Activated CD8-positive, alpha-beta memory T cell treated with anti-CD3 and anti-CD28 coated beads, Interleukin-2, amount 10 ng/mL, durations not matched to agents 7 days and 5 days (primary cell): ENCODE results near the gene RAD51B. TPM values are rescaled to one million over a fixed set of nuclear protein-coding genes. Genes with fewer than 3 reads are reported as not detected.

ENCODE experiments used
- ATAC-seq: fragments of 150-1000 bp; cut with Tn5 transposase; one replicate; pipeline ENCODE4 v1.10.0; 2021; ENCODE audit warnings: moderate library complexity
- CTCF ChIA-PET: fragments of 350-600 bp; sonication (Branson Sonifier 250); formaldehyde crosslinking; loops from one replicate; lab custom pipeline; 2021; ENCODE audit warnings: antibody characterized with exemption; lab: Charles Lee
- DNase-seq: peaks from one replicate; pipeline ENCODE4 v3.0.0-alpha.2; 2020
- H3K27ac Mint-ChIP-seq: one replicate; pipeline ENCODE4 v1.8.0; 2021; ENCODE audit warnings: mild to moderate bottlenecking, mixed read lengths
- H3K27me3 Mint-ChIP-seq: one replicate; pipeline ENCODE4 v1.8.0; 2021; ENCODE audit warnings: mixed read lengths
- H3K36me3 Mint-ChIP-seq: one replicate; pipeline ENCODE4 v1.8.0; 2021; ENCODE audit warnings: mild to moderate bottlenecking, mixed read lengths
- H3K4me1 Mint-ChIP-seq: one replicate; pipeline ENCODE4 v1.8.0; 2021; ENCODE audit warnings: mixed read lengths
- H3K4me3 Mint-ChIP-seq: one replicate; pipeline ENCODE4 v1.8.0; 2021; ENCODE audit warnings: mild to moderate bottlenecking, moderate library complexity, mixed read lengths
- H3K9me3 Mint-ChIP-seq: one replicate; pipeline ENCODE4 v1.8.0; 2022; ENCODE audit warnings: low read depth, mixed read lengths
- total RNA-seq, 2 experiments: library from RNA; stranded (reverse); gene quantifications; one replicate each; pipeline ENCODE4 v1.2.3, GENCODE V29; 2021

RAD51B gene
- total RNA-seq, 2 experiments from 2014 or later = 35.3 to 55.5 TPM

- Mint-ChIP-seq H3K4me1 (peaks cover 4% of the 10 kb centered on the region), H3K27me3 (no peaks in the 10 kb centered on the region), H3K4me3 (no peak overlapping the region), H3K9me3 (no peaks in the 10 kb centered on the region), H3K36me3 (no peaks in the 10 kb centered on the region), H3K27ac (no peak overlapping the region)
- DNase-seq (no peak), ATAC-seq (no peak)
- CTCF ChIA-PET = no interaction called here
These were observed 742.0 kb downstream of the RAD51B start for GRCh38 chr14:68561531-68562007.

- no peak overlapping the region for H3K4me3 Mint-ChIP-seq
These were observed 743.3 kb downstream of the RAD51B start for GRCh38 chr14:68562911-68563250.

DNA sequence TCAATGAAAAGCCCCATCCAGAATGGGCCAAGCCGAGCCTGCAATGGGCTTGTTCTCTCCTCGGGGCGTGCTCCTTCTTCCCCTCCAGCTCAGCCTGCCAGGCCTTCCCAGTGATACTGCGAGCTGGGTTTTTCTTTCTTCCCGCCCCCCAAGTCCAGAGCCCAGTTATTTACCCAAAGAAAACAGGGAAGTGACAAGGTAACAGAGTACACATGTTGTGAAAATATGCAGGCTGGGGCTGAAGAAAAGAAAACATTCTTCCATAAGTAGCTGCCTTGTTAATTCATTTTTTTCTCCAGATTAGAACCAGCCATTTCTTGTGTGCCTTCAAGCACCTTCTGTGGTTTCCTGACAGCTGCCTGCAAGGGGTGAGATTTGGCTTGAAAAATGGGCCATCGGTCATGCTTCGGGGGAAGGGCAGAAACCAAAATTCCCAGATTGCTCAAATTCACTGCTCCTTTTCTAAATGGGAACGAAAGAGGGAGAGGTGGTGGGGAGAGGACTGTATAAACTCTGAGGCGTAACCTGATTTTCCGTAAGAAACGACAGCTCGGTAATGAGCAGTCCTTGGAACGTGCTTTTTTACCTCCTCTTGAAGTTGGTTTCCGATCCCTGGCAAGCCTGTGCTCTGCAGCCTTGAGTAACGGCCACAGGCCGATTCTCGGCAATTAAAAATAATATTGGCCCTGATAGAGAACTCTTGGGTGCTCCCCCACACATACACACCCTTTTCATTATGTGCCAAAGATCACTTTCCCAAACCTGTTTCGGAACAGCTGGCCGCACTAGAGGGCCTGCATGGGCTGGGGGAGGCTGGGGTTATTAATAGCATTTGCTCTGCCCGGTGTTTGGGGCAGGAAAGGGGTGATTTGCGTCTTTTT is 743.9 kb downstream of the RAD51B start:
- Mint-ChIP-seq H3K27me3 (no peaks in the 10 kb centered on the region), H3K27ac (no peak overlapping the region), H3K9me3 (no peaks in the 10 kb centered on the region), H3K4me3 (no peak overlapping the region), H3K4me1 (peaks cover 4% of the 10 kb centered on the region), H3K36me3 (no peaks in the 10 kb centered on the region)
- ATAC-seq (no peak), DNase-seq (no peak)
- CTCF ChIA-PET = no interaction called here

More at GRCh38 chr14:68562911-68563250, 743.3 kb downstream of the RAD51B start:
- H3K9me3 Mint-ChIP-seq = no peaks in the 10 kb centered on the region
- peaks cover 4% of the 10 kb centered on the region for H3K4me1 Mint-ChIP-seq
- no peaks in the 10 kb centered on the region for H3K27me3 Mint-ChIP-seq
- ATAC-seq = no peak
- CTCF ChIA-PET = no interaction called here
- no peaks in the 10 kb centered on the region for H3K36me3 Mint-ChIP-seq
- no peak for DNase-seq
- no peak overlapping the region for H3K27ac Mint-ChIP-seq

DNA sequence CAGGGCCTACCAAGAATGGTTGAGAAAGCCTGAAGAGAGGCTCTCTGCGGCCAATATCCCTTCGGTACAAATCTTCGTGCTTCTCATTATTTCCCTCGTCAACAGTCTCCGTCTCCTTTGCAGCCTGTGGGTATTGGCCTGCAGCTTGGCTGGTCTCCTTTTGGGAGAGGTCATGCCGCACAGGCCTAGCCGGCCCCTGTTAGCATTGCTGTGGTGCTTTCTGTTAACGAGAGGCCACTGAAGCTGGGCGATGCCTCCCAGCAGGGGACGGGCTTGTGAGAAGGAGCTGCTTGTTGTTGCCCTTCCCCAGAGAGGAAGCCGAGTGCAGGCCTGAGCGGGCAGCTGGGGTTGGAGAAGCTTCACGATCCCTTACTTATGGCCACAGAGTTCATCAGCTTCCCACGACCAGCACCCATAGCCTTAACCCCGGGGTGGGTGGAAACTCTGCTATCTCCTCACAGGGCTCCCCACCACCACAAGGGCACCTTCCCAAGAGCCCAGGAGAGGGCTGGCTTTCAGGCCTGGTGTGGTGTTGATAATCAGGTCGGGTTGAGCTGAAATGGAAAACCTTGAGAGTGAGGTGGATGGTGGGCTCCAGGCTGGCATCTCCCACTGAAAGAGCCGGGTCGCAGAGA is 744.7 kb downstream of the RAD51B start:
- H3K4me3 Mint-ChIP-seq = no peak overlapping the region
- no peaks in the 10 kb centered on the region for H3K9me3 Mint-ChIP-seq
- DNase-seq (no peak), ATAC-seq (no peak)
- peaks cover 4% of the 10 kb centered on the region for H3K4me1 Mint-ChIP-seq
- no peaks in the 10 kb centered on the region for H3K36me3 Mint-ChIP-seq
- H3K27ac Mint-ChIP-seq = no peak overlapping the region
- H3K27me3 Mint-ChIP-seq = no peaks in the 10 kb centered on the region
- CTCF ChIA-PET = no interaction called here

- CTCF ChIA-PET = no interaction called here
- ATAC-seq (no peak), DNase-seq (no peak)
- Mint-ChIP-seq H3K27ac (no peak overlapping the region), H3K27me3 (no peaks in the 10 kb centered on the region), H3K4me1 (peaks cover 4% of the 10 kb centered on the region), H3K9me3 (no peaks in the 10 kb centered on the region), H3K4me3 (no peak overlapping the region), H3K36me3 (no peaks in the 10 kb centered on the region)
These were observed 745.5 kb downstream of the RAD51B start for GRCh38 chr14:68564826-68565759.

GRCh38 chr14:68566075-68566474 is 746.5 kb downstream of the RAD51B start:
- Mint-ChIP-seq H3K9me3 (no peaks in the 10 kb centered on the region), H3K27me3 (no peaks in the 10 kb centered on the region), H3K4me3 (no peak overlapping the region), H3K27ac (no peak overlapping the region), H3K36me3 (no peaks in the 10 kb centered on the region), H3K4me1 (peaks cover 4% of the 10 kb centered on the region)
- ATAC-seq (no peak), DNase-seq (no peak)
- CTCF ChIA-PET = no interaction called here

GRCh38 chr14:68568907-68569897 is 749.6 kb downstream of the RAD51B start:
- Mint-ChIP-seq H3K36me3 (no peaks in the 10 kb centered on the region), H3K4me1 (peaks cover 4% of the 10 kb centered on the region), H3K4me3 (no peak overlapping the region), H3K27me3 (no peaks in the 10 kb centered on the region), H3K27ac (no peak overlapping the region), H3K9me3 (no peaks in the 10 kb centered on the region)
- ATAC-seq (no peak), DNase-seq (no peak)
- CTCF ChIA-PET = no interaction called here

GRCh38 chr14:68569970-68570409 is 750.4 kb downstream of the RAD51B start:
- CTCF ChIA-PET = no interaction called here
- Mint-ChIP-seq H3K36me3 (no peaks in the 10 kb centered on the region), H3K9me3 (no peaks in the 10 kb centered on the region), H3K27ac (no peak overlapping the region), H3K27me3 (no peaks in the 10 kb centered on the region), H3K4me3 (no peak overlapping the region), H3K4me1 (peaks cover 2% of the 10 kb centered on the region)
- DNase-seq (no peak), ATAC-seq (no peak)

- H3K36me3 Mint-ChIP-seq = no peaks in the 10 kb centered on the region
- CTCF ChIA-PET = no interaction called here
- DNase-seq (no peak), ATAC-seq (no peak)
- H3K4me1 Mint-ChIP-seq = no peaks in the 10 kb centered on the region
- no peaks in the 10 kb centered on the region for H3K27me3 Mint-ChIP-seq
- no peak overlapping the region for H3K4me3 Mint-ChIP-seq
- H3K27ac Mint-ChIP-seq = no peak overlapping the region
- H3K9me3 Mint-ChIP-seq = no peaks in the 10 kb centered on the region
These were observed 751.6 kb downstream of the RAD51B start for GRCh38 chr14:68571114-68571591.

DNA sequence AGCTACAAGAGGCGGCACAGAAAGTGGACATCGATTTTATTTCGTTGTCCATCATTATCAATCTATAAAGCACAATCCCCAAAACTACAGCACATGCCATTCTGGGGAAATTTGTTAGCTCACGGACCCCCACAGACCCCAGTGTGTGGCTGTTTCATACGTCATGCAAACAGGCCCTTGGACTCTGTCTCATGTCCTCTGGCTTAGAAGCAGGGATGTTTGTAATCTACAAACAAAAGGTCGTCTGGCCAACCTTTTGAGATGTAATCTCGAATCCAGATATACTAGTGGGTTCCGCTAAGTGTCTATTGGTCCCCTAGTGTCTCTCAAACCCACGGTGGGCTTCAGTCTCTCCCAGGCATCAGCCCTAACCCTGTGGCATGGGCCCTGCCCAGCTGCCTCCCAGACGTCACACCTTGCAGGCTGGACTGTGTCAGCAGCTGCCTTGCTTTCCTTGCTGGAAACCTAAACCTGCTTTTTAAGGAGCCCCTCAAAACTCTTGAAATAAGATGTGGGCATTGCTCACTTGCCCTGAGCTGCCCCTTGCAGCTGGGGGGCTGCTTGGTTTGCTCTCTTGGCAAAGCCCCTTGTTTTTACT is 752.4 kb downstream of the RAD51B start:
- CTCF ChIA-PET = no interaction called here
- H3K36me3 Mint-ChIP-seq = no peaks in the 10 kb centered on the region

DNA sequence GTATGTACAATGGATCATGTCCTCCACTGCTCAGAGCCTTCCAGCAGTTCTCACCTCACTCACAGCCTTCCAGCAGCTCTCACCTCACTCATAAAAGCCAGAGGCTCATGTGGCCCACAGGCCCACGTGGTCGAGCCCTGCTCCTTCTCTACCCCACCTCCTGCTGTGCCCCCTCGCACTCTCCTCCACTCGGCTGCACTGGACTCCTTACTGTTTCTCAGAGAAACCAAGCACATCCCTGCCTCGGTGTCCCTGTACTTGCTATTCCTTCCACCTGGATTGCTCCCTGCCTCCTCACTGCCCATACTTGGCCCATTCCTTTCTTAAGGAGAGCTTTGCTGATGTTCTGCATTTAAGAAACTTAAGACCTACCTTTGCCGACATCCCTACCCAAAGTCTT is 753.5 kb downstream of the RAD51B start:
- Mint-ChIP-seq H3K36me3 (no peaks in the 10 kb centered on the region), H3K4me3 (no peak overlapping the region), H3K9me3 (no peaks in the 10 kb centered on the region), H3K27ac (no peak overlapping the region), H3K4me1 (no peaks in the 10 kb centered on the region), H3K27me3 (no peaks in the 10 kb centered on the region)
- ATAC-seq (no peak), DNase-seq (no peak)
- CTCF ChIA-PET = no interaction called here

More for the DNA sequence above, 752.4 kb downstream of the RAD51B start:
- no peak for ATAC-seq
- Mint-ChIP-seq H3K4me3 (no peak overlapping the region), H3K27ac (no peak overlapping the region), H3K27me3 (no peaks in the 10 kb centered on the region), H3K9me3 (no peaks in the 10 kb centered on the region), H3K4me1 (no peaks in the 10 kb centered on the region)
- no peak for DNase-seq

GRCh38 chr14:68573722-68574121 is 754.1 kb downstream of the RAD51B start:
- H3K9me3 Mint-ChIP-seq = no peaks in the 10 kb centered on the region
- no peaks in the 10 kb centered on the region for H3K4me1 Mint-ChIP-seq
- no peak for ATAC-seq
- H3K27me3 Mint-ChIP-seq = no peaks in the 10 kb centered on the region
- DNase-seq = no peak
- CTCF ChIA-PET = no interaction called here
- H3K36me3 Mint-ChIP-seq = no peaks in the 10 kb centered on the region
- no peak overlapping the region for H3K4me3 Mint-ChIP-seq
- H3K27ac Mint-ChIP-seq = no peak overlapping the region
